HG02885 (cell line): ENCODE results near the gene VSTM2L.

Source experiments
- ATAC-seq: cut with Tn5 transposase; IDR thresholded peaks from one replicate; pipeline ENCODE4 v1.9.1; 2021; ENCODE audit warnings: mild to moderate bottlenecking; ENCODE audit not compliant: unreplicated experiment, poor library complexity

VSTM2L gene

GRCh38 chr20:37877832-37878772, 24.8 kb upstream of the VSTM2L start:
- ATAC-seq, result no peak

- ATAC-seq, result no peak
Observed at GRCh38 chr20:37878835-37879599, 23.9 kb upstream of the VSTM2L start.

GRCh38 chr20:37879843-37880242, 23.1 kb upstream of the VSTM2L start:
- ATAC-seq, result no peak

- ATAC-seq, result no peak
Observed at GRCh38 chr20:37880726-37881591, 22.0 kb upstream of the VSTM2L start.

- no peak for ATAC-seq
Observed at GRCh38 chr20:37881601-37882343, 21.2 kb upstream of the VSTM2L start.

- no peak for ATAC-seq
Observed at GRCh38 chr20:37882961-37883712, 19.8 kb upstream of the VSTM2L start.

- no peak for ATAC-seq
Observed at GRCh38 chr20:37885042-37885441, 17.9 kb upstream of the VSTM2L start.

- no peak for ATAC-seq
Observed at GRCh38 chr20:37885593-37886503, 17.1 kb upstream of the VSTM2L start.

GRCh38 chr20:37886851-37887297, 16.1 kb upstream of the VSTM2L start:
- ATAC-seq, result no peak

- ATAC-seq, result no peak
Observed at GRCh38 chr20:37888641-37889040, 14.3 kb upstream of the VSTM2L start.

GRCh38 chr20:37890108-37890507, 12.8 kb upstream of the VSTM2L start:
- ATAC-seq, result no peak

GRCh38 chr20:37890643-37891042, 12.3 kb upstream of the VSTM2L start:
- no peak for ATAC-seq

GRCh38 chr20:37892001-37892400, 10.9 kb upstream of the VSTM2L start:
- no peak for ATAC-seq

- ATAC-seq, result no peak
Observed at GRCh38 chr20:37893566-37894241, 9.2 kb upstream of the VSTM2L start.

- no peak for ATAC-seq
Observed at GRCh38 chr20:37894454-37894853, 8.5 kb upstream of the VSTM2L start.

- no peak for ATAC-seq
Observed at GRCh38 chr20:37895166-37895565, 7.8 kb upstream of the VSTM2L start.

GRCh38 chr20:37896932-37897548, 5.9 kb upstream of the VSTM2L start:
- ATAC-seq, result no peak
